Measurements from ENCODE around the gene ORC1. TPM values are rescaled to one million over a fixed set of nuclear protein-coding genes. Genes with fewer than 3 reads are reported as not detected.

The ORC1 gene
- 32.6 and 39.5 TPM in 2 replicates for total RNA-seq (2014; rRNA removed; shearing (Covaris generic))

DNA sequence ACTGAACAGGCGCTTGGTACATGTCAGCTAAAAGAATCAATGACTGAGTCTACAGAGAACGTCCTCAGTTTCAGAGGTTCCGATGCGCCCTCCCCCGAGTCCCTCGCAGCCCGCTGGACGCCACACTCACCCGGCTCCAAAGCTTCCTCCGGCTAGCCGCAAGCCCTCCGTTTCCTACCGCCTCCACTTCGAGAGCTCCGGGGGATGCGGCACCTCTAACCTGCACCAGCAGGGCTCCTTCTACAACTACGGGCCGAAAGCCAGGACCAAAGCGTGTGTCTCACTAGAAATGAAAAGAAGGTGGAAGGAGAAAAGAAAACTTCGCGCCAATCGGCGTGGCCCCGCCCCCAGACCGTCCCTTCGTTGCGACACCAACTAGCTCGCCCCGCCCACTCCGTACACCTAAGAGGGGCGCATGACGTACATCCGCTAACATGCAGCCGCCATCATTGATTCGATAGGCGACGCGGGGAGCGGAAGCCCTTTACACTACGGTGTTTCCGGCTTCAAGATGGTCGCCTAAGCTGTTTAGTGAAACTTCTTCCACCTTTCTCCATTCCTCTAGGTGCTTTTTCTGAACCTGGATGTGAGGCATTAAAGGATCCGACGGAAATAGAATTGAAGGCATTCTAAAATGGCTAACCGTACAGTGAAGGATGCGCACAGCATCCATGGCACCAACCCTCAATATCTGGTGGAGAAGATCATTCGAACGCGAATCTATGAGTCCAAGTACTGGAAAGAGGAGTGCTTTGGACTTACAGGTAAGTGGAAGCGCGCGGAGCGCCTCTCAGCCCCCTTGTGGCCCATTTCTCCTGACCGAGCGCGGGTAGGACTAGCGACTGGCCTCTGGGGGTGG, at the start of gene ORC1, which contains the start of gene PRPF38A:
TSS of gene ORC1 (minus strand) at position 308 of the 859 bp plus-strand sequence. CDS start 2,200 bp downstream, outside the sequence.
TSS of gene PRPF38A (plus strand) at position 487 of the 859 bp plus-strand sequence. CDS start at position 635, 148 bp downstream.
- DNase-seq (ENCODE audit: low read depth): peak; percentile 99

DNA sequence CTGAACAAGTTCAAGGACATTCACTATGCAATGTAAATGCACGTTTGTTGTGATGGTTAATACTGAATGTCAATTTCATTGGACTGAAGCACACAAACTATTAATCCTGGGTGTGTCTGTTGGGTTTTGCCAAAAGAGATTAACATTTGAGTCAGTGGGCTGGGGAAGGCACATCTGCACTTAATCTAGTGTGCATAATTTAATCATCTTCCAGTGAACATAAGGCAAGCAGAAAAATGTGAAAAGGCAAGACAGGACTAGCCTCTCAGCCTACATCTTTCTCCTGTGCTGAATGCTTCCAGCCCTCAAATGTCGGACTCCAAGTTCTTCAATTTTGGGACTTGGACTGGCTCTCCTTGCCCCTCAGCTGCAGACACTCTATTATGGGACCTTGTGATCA, 40.2 kb upstream of the ORC1 start:
- no peak for DNase-seq (ENCODE audit: low read depth)

DNA sequence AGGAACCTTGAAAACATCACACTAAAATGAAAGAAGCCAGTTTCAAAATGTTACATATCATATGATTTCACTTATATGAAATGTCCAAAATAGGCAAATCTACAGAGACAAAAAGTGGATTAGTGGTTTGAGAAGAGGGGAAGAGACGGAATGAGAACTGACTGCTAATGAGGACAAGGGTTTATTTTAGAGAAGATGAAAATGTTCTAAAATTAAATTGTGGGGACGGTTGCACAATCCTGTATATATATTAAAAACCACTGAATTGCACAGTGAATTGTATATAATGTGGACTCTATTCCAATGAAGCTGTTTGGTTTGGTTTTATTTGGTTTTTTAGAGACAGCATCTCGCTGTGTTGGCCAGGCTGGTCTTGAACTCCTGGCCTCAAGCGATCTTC, 35.8 kb upstream of the ORC1 start:
- DNase-seq (ENCODE audit: low read depth): no peak

DNA sequence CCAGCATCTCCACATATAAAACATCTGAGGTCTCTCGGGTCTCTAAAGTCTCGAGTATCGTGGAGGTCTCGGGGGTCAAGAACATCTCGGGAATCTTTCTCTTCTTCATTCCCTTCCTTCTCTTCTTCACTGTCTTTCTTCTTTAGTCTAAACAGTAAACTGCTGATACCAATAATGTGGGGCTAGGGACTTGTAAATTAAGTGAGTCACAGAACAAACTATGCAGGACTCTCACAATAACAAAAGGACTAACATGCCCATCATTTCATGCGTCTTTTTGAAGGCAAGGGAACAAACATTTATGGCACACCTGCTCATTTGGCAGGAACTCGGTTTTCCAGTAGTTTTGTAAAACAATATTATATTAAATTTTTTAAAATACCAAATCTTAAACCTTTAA, 32.6 kb upstream of the ORC1 start:
- no peak for DNase-seq (ENCODE audit: low read depth)

DNA sequence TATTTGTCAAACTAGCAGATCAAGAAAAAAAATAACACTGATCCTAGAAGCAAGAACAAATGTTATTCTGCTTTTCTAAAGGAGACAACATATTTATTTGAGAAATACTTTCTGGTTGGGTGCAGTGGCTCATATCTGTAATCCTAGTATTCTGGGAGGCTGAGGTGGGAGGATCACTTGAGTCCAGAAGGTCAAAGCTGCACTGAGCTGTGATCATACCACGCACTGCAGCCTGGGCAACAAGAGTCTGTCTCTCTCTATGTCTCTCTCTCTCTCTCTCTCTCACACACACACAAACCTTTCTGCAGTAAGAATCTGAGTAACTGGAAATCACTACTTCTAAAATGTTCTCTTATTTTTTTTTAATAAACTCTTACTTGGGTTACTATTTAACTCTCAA, 31.4 kb upstream of the ORC1 start:
- DNase-seq (ENCODE audit: low read depth): no peak

DNA sequence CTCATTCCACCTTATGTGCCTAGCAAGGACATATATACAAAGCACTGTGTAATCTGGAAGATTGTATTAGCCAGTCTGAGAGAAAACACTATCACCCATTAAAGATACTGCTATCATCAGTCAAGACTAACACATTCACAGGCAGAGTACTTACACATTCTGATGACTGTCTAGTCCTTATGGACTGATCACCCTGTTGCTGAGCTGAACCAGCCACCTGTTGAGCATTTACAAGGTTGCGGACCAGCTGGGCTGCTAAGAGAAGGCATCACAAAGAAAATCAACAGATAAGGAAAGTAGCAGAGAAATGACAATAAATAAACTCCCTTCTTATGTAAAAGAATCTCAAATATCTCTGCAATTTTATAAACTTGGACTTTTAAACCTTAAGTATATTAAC, 31.0 kb upstream of the ORC1 start:
- no peak for DNase-seq (ENCODE audit: low read depth)

DNA sequence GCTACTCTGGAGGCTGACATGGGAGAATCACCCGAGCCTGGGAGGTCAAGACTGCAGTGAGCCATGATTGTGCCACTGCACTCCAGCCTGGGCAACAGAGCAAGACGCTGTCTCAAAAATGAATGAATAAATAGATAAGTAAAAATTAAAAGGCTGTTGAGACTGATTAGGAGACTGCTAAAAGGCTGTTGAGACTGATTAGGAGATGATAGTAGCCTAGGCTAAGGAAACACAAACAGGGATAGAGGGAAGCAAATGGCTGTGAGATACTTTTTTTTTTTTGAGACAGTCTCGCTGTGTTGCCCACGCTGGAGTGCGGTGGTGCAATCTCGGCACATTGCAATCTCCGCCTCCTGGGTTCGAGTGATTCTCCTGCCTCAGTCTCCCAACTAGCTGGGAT, 28.6 kb upstream of the ORC1 start:
- no peak for DNase-seq (ENCODE audit: low read depth)

DNA sequence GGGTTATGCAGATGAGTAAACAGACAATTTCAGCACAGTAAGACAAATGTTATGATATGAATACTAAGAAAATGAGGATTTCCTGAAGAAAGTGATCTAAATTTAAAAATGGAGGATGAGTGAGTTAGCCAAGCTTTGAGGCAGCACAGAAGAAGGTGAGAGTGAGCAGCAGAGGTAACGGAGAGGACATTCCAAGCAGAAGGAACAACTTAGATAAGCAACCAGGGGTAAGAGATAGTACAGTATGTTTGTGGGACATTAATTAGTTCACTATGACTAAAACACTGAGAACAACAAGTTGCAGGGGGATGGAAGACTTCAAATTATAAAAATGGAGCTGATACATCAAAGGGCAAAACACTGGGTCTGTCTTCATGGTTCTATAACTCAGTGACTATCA, 22.9 kb upstream of the ORC1 start:
- no peak for DNase-seq (ENCODE audit: low read depth)

DNA sequence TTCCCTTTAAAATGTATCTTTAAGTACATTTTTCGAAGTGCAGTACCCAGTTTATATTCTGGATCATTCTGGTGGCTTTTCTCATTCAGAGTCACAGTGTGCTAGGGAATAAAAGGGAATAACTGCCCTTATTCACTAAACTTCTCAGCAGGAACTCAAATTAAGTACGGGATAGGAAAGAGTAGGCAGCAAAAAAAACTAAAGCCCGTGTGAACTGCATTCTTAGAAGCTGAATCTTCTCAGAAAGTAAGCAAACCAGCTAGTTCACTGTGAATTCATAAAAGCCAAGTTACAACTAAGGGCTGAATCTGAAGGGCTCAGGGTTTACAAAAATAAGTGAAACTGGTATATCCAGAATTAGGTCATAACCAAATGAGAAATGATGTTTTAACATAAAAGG, 22.1 kb upstream of the ORC1 start:
- no peak for DNase-seq (ENCODE audit: low read depth)

DNA sequence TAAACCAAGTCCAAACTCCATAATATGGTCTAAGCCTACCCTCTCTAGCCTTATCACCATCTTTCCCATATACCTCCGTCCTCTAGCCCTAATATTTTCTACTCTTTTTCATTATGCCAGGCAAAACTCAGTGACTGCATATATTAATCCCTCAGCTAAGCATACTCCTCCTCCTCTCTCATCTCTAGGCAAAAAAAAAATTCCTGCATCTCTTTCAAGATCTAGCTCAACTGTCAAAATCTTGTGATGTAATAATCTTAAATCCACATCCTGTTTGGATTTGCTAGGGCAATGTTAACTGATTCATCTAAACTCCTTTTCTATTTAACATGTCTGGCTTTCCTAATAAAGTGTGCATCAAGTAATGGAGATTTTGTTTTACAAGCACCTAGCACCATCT, 20.6 kb upstream of the ORC1 start:
- DNase-seq (ENCODE audit: low read depth): no peak

DNA sequence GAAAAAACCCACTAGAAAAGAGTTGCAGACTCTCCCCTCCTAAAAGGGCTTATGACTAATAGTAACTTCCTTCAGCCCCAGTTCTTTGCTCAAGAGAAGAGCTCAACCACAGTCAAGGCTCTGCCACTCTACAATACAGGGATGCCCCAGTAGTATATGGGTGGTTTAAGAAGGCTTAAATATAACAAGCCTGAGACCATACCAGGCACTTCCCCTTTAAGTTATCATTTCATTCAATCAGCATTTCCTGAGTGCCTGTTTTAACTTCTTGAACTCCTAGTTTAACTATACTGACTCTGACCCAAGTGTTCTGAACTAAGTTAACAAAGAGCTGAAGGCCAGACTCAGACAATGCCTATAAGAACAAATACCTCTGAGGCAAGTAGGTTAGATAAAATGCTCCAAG, 20.0 kb upstream of the ORC1 start:
- no peak for DNase-seq (ENCODE audit: low read depth)

DNA sequence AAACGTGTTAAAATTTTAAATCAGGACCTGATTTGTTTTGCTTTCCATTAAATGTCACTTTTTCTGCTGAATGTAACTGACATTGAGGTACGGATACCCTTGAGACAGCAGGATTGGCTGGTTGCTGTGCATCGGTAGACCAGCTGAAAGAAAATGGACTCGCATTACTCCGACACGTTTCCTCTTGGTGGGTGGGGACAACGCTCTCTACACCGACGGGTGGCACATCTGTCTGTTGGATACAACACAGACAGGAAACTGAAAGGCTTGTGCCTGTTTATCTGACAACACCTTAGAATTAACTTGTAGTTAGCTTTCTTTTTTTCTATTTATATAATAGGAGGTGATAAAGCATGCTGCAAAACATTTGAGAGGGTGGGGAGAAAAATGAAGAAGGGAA, 19.5 kb upstream of the ORC1 start:
- DNase-seq (ENCODE audit: low read depth): no peak

DNA sequence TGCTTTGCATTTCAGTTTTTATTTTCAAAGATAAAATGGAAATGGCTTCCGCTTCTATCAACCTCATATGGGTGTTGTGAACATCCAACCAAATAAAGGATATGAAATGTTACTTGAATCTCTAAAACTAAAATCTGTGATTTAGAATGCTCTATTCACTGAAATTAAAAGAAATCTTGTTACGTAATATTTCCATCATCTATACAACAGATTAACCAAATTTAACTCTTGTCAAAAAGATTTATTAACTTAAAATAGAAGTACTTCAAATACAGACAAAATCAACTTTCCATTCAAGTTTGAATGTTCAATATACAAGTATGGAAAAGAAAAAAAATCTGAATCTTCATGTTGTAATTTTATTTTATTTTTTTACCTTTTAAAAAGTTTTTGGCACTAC, 18.8 kb upstream of the ORC1 start:
- DNase-seq (ENCODE audit: low read depth): no peak

DNA sequence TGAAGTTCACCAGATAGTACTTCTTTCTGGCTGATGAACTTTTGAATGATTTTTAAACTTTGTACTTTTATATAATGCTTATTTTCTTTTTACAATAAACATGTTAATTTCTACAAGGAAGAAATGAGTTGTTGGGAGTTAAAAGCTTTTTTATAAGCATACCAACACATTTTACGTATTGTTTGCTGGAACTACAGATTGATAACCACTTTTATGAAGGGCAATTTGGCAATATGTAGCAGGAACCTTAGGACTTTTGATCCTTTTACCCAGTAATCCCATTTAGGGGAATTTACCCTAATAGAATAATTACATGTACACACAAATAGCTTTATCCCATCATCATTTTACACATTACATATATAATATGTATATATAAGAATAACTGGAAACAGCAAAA, 16.5 kb upstream of the ORC1 start:
- no peak for DNase-seq (ENCODE audit: low read depth)

DNA sequence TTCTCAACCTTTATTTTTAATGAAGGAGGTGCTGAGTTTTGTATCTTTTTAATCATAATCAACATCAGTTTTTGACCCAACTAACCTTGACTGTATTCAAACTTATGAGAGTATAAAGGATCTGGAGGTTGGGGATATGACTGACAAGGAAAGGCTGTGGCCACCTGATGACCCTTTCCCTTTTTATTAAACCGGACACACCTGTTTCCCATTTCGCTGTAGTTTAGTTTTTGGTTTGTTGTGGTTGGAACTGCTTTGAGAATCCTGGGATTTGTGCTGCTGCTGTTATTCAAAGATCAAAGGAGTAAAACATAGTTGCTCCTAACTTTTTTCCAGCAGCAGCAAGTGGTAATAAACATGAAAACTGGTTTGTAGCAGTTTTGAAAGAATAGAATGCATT, 12.6 kb upstream of the ORC1 start:
- DNase-seq (ENCODE audit: low read depth): no peak

DNA sequence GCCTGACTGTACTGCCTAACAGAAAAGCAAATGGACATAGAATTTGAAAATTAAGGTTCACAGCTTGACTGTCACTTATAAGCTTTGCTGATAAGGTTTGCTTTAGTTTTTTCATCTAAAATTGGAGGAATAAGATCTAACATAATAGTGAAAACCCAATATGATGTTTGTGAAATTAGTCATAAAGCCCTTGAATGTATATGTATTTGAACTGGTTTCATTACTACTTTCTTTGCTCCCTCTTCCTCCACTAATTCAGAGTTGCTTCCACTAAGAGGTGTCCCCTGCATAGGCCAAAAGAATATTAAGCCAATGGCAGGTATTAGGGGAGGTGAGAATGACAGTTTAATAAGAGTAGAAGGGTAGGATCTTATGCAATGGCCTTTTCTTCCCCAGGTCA, 10.7 kb upstream of the ORC1 start:
- DNase-seq (ENCODE audit: low read depth): no peak

DNA sequence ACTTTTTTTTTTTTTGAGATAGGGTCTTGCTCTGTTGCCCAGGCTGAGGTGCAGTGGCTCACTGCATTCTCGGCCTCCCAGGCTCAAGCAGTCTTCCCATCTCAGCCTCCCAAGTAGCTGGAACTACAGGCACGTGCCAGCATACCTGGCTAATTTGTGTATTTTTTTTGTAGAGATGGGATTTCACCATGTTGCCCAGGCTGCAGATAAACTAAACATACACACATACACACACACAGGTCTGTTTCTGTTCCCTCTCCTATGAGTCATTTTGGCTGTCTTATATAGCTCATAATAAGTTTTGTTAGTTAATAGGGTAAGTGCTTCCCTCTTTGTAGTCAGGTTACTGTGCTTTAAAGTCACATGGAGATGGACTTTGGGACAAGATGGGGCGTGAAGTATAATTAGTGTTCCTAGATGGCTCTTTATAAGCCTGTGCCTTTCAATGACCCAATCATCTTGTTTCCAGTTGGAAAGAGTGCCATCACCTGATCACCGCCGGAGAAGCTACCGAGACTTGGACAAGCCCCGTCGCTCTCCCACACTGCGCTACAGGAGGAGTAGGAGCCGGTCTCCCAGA, 9.3 kb upstream of the ORC1 start:
- DNase-seq (ENCODE audit: low read depth): no peak

DNA sequence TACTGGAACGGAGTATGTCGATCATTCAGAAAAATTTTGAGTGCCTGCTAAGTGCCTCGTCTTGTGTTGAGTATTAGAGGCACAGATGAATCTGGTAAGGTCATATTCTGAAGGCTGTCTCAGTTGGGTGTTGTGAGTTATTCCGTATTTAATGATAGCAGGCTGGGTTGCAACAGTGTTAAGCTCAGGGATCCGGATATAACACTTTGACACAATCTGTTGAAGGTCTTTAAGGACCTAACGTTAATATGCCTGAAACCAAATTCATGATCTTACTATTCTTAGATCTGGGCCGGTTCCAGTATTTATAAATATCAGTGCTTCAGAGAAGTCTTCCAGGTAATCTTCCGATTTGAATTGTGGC, 734 bp upstream of the ORC1 start:
- no peak for DNase-seq (ENCODE audit: low read depth)

DNA sequence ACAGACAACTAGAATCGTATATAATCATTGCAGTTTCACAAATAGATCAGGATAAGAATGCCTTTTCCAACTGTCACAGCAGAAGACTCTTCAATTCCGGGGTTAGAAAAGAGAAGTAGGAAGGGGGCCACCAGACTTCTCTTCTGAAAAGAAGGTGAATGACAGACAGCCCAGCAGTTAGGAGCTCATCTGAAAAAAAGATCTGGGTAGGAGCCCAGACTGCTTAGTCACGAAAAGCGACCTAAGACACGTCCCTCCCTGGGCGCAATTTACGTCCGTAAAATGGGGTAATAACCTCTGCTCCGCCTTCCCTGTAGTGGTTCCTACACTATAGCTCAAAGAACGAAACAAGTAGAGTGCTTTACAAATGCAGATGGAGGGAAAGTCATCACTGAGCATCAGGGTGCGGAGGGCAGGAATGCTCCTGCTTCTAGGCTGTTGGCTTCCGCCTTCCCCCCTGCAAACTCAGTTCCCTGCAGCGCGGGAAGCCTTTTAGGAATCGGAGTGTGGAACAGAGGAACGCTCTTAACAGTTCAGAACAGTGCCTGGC, 582 bp downstream of the ORC1 start:
- peak; percentile 85 for DNase-seq (ENCODE audit: low read depth)

DNA sequence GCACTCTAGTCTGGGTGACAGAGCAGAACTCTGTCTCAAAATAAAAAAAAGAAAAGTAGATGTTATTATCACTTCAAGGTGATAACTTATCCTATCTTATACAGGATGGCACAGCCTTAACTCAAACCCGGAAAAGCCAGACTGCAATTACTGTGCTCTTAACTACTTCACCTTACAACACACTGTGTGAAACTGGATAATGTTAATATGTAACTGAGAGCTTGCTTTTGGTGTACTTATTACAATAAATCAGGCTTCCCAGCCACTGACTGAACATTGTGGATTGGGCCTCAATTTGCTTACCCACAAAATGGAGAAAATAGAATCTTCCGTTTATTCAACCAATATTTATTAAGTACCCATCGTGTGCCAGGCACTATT, 1.4 kb downstream of the ORC1 start:
- DNase-seq (ENCODE audit: low read depth): no peak

DNA sequence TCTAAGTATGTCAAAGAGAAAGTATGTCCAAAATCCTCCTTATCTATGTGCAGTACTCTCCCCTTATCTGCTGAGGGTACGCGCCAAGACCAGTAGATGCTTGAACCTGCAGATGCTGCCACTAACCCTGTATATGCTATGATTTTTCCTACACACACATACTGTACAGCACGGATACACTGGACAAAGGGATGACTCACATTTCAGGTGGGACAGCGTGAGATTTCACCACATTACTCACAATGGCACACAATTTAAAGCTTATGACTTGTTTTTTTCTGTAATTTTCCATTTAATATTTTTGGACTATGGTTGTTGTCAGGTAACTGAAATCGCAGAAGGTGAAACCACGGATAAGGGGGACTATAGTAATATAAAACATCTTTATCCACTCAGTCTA, 4.1 kb downstream of the ORC1 start:
- DNase-seq (ENCODE audit: low read depth): no peak

DNA sequence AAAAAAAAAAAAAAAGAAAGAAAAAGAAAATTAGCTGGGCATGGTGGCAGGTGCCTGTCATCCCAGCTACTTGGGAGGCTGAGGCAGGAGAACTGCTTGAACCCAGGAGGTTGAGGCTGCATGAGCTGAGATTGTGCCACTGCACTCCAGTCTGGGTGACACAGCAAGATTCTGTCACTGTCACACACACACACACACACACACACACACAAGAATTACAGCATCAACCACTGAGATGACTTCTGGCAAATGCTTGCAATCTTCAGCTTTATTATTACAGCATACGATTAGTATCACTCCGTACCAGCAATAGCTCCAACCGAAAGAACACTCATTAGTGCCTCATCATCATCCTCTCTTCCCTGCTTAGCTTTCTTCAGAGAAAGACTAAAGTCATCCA, 4.6 kb downstream of the ORC1 start:
- DNase-seq (ENCODE audit: low read depth): no peak

DNA sequence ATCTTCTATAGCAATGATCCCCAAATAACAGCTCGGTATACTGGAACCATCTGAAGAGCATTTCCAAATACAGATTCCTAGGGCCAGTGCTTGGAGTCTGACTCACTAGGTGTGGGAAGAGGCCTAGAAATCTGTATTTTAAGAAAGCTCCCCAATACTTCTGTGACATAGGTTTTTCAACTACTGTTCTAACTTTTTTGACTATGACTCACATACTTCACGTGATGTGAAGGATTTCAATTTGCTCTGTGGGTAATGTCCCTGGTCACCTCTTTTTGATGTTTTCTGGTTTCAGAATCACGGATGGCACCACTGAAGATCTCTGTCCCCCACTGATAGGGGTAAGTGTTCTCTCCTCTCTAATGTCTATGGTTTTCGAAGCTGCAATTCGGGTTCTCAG, 11.0 kb downstream of the ORC1 start:
- no peak for DNase-seq (ENCODE audit: low read depth)
